Lower leg skin (tissue), 4 donors: Measurements from ENCODE around the gene PIM3. TPM values are rescaled to one million over a fixed set of nuclear protein-coding genes. Genes with fewer than 3 reads are reported as not detected.

Experiments
- DNase-seq, 2 donors: peaks; one replicate each; pipeline ENCODE4 v3.0.0-alpha.2; 2019; ENCODE audit warnings: low spot score in 2 of 2
- H3K4me3 ChIP-seq: fragments of 200-600 bp; sonication (generic); 2 replicates; pipeline ENCODE4 v1.5.1; 2017; ENCODE audit warnings: mild to moderate bottlenecking, low read depth; ENCODE audit not compliant: poor library complexity, severe bottlenecking
- POLR2A ChIP-seq, 2 donors: fragments of 450-650 bp; IDR thresholded peaks; one replicate each; pipeline ENCODE4 v1.6.1; 2016 to 2017; ENCODE audit warnings: antibody characterized with exemption in 2 of 2, mild to moderate bottlenecking in 1 of 2, moderate library complexity in 1 of 2
- WGBS, 2 donors: methylation state at CpG; one replicate each; pipeline ENCODE4 v1.1.5; 2018; 5-methylcytosine and 5-hydroxymethylcytosine counted together
- intact Hi-C: fragments of 100-400 bp; cut with DNase I; formaldehyde crosslinking; loops from one replicate; pipeline ENCODE4 v1.15.0; 2023; ENCODE audit warnings: low total_unique reads
- total RNA-seq, 4 donors: library from RNA; depleted of rRNA; stranded (reverse); fragments of >200 nt; gene quantifications; one replicate each; pipeline ENCODE4 v1.1.0, GENCODE V29; 2016
- TF ChIP-seq, protein P1 (sequence below), 3 donors: fragments of 450-650 bp; IDR thresholded peaks; one replicate each; pipeline ENCODE4 v1.5.1; 2016; ENCODE audit warnings: antibody characterized with exemption in 3 of 3, mild to moderate bottlenecking in 3 of 3, moderate library complexity in 2 of 3

PIM3 gene
- total RNA-seq, 4 donors from 2014 or later = 149 to 181 (median 163) TPM

- WGBS, 2 donors = 85 to 91% methylated on average over 17 to 18 of the region's 18 CpGs
- no peak for TF ChIP-seq POLR2A (IDR thresholded peaks at IDR 0.05)
- DNase-seq = no peak
- no peak overlapping the region for H3K4me3 ChIP-seq
- intact Hi-C loops = no loop called here
Measured at GRCh38 chr22:49926916-49927315, 33.7 kb upstream of the PIM3 start.

DNA sequence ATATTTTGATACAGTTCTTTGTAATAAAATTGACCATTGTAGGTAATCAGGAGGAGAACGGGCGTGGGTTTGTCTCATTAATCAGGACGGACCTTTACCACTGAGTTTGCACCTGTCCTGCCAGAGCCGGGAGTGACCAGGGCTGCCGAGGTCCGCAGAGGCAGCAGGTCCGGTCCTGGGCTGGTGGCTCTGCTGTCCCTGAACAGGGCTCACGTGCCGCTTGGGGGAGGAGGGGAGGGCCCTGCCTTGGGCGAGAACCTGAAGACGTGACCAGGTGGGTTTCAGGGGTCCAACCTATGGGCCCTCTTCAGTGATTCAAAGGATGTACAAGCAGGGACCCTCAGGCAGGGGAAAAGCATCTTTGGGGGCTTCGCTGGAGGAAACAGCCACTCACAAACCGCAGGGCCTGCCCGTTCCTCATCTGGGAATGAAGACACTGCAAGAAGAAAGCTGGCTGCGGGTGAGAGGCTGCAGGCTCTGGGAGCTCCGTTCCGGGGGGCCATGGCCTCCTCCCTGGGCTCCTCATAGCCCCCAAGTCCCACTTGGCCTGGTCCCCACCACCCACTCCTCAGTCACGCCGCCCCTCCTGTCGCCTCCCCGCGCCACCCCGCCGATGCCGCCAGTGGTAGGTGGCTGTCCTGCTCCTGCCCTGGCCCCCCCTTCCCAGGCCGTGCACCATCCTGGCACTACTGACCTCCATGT is 32.9 kb upstream of the PIM3 start:
- WGBS, 2 donors = 91% methylated on average over 18 to 26 of the region's 26 CpGs
- no peak for TF ChIP-seq POLR2A (IDR thresholded peaks at IDR 0.05)
- TF ChIP-seq, protein P1, sequence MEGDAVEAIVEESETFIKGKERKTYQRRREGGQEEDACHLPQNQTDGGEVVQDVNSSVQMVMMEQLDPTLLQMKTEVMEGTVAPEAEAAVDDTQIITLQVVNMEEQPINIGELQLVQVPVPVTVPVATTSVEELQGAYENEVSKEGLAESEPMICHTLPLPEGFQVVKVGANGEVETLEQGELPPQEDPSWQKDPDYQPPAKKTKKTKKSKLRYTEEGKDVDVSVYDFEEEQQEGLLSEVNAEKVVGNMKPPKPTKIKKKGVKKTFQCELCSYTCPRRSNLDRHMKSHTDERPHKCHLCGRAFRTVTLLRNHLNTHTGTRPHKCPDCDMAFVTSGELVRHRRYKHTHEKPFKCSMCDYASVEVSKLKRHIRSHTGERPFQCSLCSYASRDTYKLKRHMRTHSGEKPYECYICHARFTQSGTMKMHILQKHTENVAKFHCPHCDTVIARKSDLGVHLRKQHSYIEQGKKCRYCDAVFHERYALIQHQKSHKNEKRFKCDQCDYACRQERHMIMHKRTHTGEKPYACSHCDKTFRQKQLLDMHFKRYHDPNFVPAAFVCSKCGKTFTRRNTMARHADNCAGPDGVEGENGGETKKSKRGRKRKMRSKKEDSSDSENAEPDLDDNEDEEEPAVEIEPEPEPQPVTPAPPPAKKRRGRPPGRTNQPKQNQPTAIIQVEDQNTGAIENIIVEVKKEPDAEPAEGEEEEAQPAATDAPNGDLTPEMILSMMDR (IDR thresholded peaks at IDR 0.05) = no peak
- H3K4me3 ChIP-seq = no peak overlapping the region
- DNase-seq = no peak
- intact Hi-C loops = no loop called here

DNA sequence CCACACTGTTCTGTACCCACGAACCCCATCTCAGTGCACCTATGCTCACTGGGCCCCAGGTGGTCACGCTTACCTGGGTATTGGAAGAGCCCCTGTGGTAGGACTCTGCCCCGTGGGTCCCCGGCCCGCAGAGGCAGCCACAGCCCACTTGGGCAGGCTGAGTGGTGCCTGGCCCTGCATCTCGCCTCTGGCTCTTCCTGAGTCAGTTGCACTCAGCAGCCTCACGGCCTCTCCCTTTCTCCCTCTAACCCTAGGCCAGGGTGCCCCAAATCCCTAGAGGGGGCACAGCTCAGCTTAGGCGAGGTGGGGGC is 32.4 kb upstream of the PIM3 start:
- no peak for DNase-seq
- WGBS, 2 donors = 89% methylated on average over 7 to 8 of the region's 8 CpGs
- no peak overlapping the region for H3K4me3 ChIP-seq
- intact Hi-C loops = no loop called here
- TF ChIP-seq POLR2A (IDR thresholded peaks at IDR 0.05) = no peak
- TF ChIP-seq, protein P1 (IDR thresholded peaks at IDR 0.05) = no peak

- intact Hi-C loops = no loop called here
- TF ChIP-seq, protein P1 (IDR thresholded peaks at IDR 0.05) = no peak
- WGBS, 2 donors = 28 to 38% methylated on average over 27 to 29 of the region's 38 CpGs
- no peak overlapping the region for H3K4me3 ChIP-seq
- DNase-seq = no peak
Measured at GRCh38 chr22:49928555-49929210, 31.9 kb upstream of the PIM3 start.

DNA sequence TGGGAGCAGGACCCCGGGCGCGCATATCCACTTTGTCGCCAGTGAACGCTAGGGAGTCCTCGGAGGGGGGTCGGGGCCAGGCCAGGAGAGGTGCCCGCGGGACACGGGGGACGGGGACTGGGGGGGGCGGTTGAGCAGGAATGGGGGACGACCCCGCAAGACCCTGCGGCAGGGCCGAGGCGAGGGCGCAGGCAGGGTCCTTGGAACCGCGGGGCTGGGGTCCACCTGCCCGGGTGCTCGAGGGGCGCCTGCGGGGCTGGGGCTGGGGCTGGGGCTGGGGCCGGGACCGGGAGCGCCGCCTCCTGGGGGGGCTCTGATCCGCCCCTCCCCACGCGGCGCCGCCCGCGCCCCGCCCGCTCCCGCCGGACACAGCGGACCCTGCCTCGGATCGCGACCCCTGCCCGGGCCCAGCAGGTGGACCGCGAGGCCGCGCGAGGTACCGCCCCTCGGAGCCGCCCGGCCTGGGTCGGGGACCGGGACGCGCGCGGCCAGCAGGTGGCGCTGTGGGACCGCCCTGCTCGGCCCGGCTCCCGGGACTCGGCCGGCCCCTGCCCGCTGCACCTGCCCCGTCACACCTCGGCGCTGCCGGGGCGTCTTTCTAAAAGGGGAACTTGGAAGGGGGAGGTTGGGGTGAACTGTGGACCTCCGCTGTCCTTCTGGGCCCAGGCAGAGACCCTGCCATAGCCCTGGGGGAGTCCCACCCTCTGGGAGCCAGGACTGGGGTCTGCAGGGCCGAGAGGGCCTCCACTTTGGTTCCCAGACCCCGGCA is 31.2 kb upstream of the PIM3 start:
- intact Hi-C loops = no loop called here
- DNase-seq = no peak
- no peak for TF ChIP-seq POLR2A (IDR thresholded peaks at IDR 0.05)
- TF ChIP-seq, protein P1 (IDR thresholded peaks at IDR 0.05) = no peak
- 0 to 4% methylated on average over 16 to 37 of the region's 75 CpGs for WGBS, 2 donors
- no peak overlapping the region for H3K4me3 ChIP-seq

DNA sequence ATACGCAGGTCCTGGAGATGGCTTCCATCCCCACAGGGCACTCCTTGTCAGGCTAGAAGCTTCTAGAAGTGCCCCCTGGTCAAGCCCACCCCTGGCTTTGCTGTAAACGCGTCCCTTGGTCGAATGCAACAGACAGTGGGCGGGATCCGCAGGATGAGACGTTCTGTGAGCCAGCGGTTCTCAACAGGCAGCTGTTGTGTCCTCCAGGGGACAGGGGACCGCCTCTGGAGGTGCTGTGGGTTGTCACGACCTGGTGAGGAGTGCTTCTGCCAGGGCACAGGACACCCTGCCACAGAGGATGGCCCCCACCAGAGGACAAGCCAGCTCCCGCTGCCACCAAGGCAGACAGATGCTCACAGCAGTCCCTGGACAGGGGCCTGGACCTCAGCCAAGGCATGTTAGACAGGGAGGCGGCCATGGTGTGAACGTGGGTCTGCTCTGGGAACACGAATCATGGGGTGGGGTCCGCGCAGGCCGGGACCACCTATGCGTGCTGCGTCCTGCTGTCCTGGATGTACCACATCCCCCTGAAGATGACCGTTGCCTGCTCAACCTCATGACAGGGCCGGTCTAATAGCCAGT is 30.5 kb upstream of the PIM3 start:
- H3K4me3 ChIP-seq = no peak overlapping the region
- DNase-seq = no peak
- intact Hi-C loops = loop anchor here (2.0 to 10.0 kb wide), 2 partner anchors 101 to 255 kb away; partner anchors contain the start of gene TRABD
- no peak for TF ChIP-seq POLR2A (IDR thresholded peaks at IDR 0.05)
- TF ChIP-seq, protein P1 (IDR thresholded peaks at IDR 0.05) = no peak
- WGBS, 2 donors = 31 to 58% methylated on average over 9 to 21 of the region's 21 CpGs
